B cell (primary cell): ENCODE data around the gene CNFN.

ENCODE experiments used
- EZH2 ChIP-seq: IDR thresholded peaks from 2 replicates; pipeline ENCODE4 v1.6.1; 2012; ENCODE audit warnings: borderline replicate concordance, low read depth, mild to moderate bottlenecking, moderate library complexity, low read length; ENCODE audit not compliant: insufficient read depth, poor library complexity, severe bottlenecking
- TF ChIP-seq, protein P1 (sequence below): fragments of 200-600 bp; IDR thresholded peaks from one replicate; pipeline ENCODE4 v1.8.0; 2022; ENCODE audit warnings: antibody characterized with exemption, mild to moderate bottlenecking

DNA sequence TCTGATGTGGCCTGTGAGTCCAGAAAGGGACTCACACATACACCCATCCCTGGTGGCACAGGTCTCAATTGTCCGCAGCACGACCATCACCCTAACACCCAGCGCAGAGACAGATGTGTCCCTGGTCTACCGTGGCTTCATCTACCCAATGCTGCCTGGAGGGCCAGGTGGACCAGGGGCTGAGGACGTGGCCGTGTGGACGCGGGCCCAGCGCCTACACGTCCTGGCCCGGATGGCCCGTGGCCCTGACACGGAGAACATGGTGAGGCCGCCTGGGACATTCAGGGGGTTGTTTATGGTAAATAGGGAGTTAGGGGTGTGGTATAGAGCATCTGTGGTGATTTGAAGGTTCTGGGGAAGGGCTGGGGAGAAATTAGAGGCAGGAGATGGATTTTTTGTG is 41.9 kb downstream of the CNFN start:
- TF ChIP-seq, protein P1, sequence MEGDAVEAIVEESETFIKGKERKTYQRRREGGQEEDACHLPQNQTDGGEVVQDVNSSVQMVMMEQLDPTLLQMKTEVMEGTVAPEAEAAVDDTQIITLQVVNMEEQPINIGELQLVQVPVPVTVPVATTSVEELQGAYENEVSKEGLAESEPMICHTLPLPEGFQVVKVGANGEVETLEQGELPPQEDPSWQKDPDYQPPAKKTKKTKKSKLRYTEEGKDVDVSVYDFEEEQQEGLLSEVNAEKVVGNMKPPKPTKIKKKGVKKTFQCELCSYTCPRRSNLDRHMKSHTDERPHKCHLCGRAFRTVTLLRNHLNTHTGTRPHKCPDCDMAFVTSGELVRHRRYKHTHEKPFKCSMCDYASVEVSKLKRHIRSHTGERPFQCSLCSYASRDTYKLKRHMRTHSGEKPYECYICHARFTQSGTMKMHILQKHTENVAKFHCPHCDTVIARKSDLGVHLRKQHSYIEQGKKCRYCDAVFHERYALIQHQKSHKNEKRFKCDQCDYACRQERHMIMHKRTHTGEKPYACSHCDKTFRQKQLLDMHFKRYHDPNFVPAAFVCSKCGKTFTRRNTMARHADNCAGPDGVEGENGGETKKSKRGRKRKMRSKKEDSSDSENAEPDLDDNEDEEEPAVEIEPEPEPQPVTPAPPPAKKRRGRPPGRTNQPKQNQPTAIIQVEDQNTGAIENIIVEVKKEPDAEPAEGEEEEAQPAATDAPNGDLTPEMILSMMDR: no peak
- no peak for TF ChIP-seq EZH2
